HepG2 (cell line): ENCODE results near the gene SLIT3. TPM values are rescaled to one million over a fixed set of nuclear protein-coding genes. Genes with fewer than 3 reads are reported as not detected.

ENCODE experiments used
- DNMT3B ChIP-seq: conservative IDR thresholded peaks from 2 replicates; pipeline ENCODE4 v1.6.1; 2016; ENCODE audit warnings: missing biosample characterization, control low read depth
- DPF2 ChIP-seq: sonication (generic); formaldehyde crosslinking; IDR thresholded peaks from 2 replicates; pipeline ENCODE4 v1.4.0; 2020; ENCODE audit warnings: mild to moderate bottlenecking, low read depth, missing genetic modification reagents, borderline replicate concordance
- HOXA9 ChIP-seq: sonication (generic); formaldehyde crosslinking; IDR thresholded peaks from 2 replicates; pipeline ENCODE4 v1.8.1; 2022; ENCODE audit warnings: missing genetic modification reagents, mild to moderate bottlenecking, moderate library complexity, borderline replicate concordance
- MXD4 ChIP-seq: IDR thresholded peaks from 2 replicates; pipeline ENCODE4 v1.6.1; 2016; ENCODE audit warnings: mild to moderate bottlenecking, missing biosample characterization, missing genetic modification reagents
- MXI1 ChIP-seq: IDR thresholded peaks from 3 replicates; pipeline ENCODE4 v1.6.1; 2012; ENCODE audit warnings: low read depth, low read length, inconsistent platforms, borderline replicate concordance
- NFKB2 ChIP-seq: sonication (generic); formaldehyde crosslinking; IDR thresholded peaks from 2 replicates; pipeline ENCODE4 v1.4.0; 2020; ENCODE audit warnings: missing genetic modification reagents, borderline replicate concordance
- NFYB ChIP-seq: sonication (generic); formaldehyde crosslinking; IDR thresholded peaks from 2 replicates; pipeline ENCODE4 v1.4.0; 2020; ENCODE audit warnings: missing genetic modification reagents
- PAX8 ChIP-seq: sonication (generic); formaldehyde crosslinking; IDR thresholded peaks from 2 replicates; pipeline ENCODE4 v1.8.0; 2022; ENCODE audit warnings: mild to moderate bottlenecking, missing genetic modification reagents, borderline replicate concordance
- RBM39 ChIP-seq: fragments of 200-400 bp; formaldehyde crosslinking; IDR thresholded peaks from one replicate; pipeline ENCODE4 v1.6.1; 2018; ENCODE audit warnings: antibody characterized with exemption, mild to moderate bottlenecking, low read depth, low read length; ENCODE audit not compliant: poor library complexity, severe bottlenecking
- SMAD1 ChIP-seq: sonication (generic); formaldehyde crosslinking; IDR thresholded peaks from 2 replicates; pipeline ENCODE4 v1.4.0; 2020; ENCODE audit warnings: missing genetic modification reagents, low read depth, mild to moderate bottlenecking, borderline replicate concordance
- SOX6 ChIP-seq, 2 experiments: fragments of 450-650 bp in 1 of 2; sonication (generic) in 1 of 2; formaldehyde crosslinking in 1 of 2; IDR thresholded peaks; 2 replicates each; pipeline versions ENCODE4 v1.4.0 to v1.6.1; 2017 to 2020; ENCODE audit warnings: antibody characterized with exemption in 1 of 2, mild to moderate bottlenecking in 1 of 2, missing genetic modification reagents in 1 of 2
- TAF15 ChIP-seq: fragments of 200-400 bp; formaldehyde crosslinking; IDR thresholded peaks from one replicate; pipeline ENCODE4 v1.6.1; 2018; ENCODE audit warnings: mild to moderate bottlenecking, low read depth, low read length; ENCODE audit not compliant: poor library complexity, severe bottlenecking
- TOPORS ChIP-seq: sonication (generic); formaldehyde crosslinking; IDR thresholded peaks from 2 replicates; pipeline ENCODE4 v1.8.0; 2023; ENCODE audit warnings: mild to moderate bottlenecking, missing genetic modification reagents
- TP53 ChIP-seq: sonication (generic); formaldehyde crosslinking; conservative IDR thresholded peaks from 2 replicates; pipeline ENCODE4 v1.4.0; 2020; ENCODE audit warnings: missing genetic modification reagents
- ZNF337 ChIP-seq: sonication (generic); formaldehyde crosslinking; IDR thresholded peaks from 2 replicates; pipeline ENCODE4 v1.5.1; 2020; ENCODE audit warnings: missing genetic modification reagents, low read depth, mild to moderate bottlenecking, borderline replicate concordance
- ZNF354B ChIP-seq: sonication (generic); formaldehyde crosslinking; IDR thresholded peaks from 2 replicates; pipeline ENCODE4 v1.8.0; 2022; ENCODE audit warnings: mild to moderate bottlenecking, missing genetic modification reagents
- ZNF367 ChIP-seq: sonication (generic); formaldehyde crosslinking; IDR thresholded peaks from 2 replicates; pipeline ENCODE4 v1.4.0; 2020; ENCODE audit warnings: missing genetic modification reagents, borderline replicate concordance
- ZNF614 ChIP-seq: IDR thresholded peaks from 2 replicates; pipeline ENCODE4 v1.6.1; 2018; ENCODE audit warnings: missing biosample characterization, missing genetic modification reagents, inconsistent platforms, borderline replicate concordance
- ZNF891 ChIP-seq: sonication (generic); formaldehyde crosslinking; IDR thresholded peaks from 2 replicates; pipeline ENCODE4 v1.5.0; 2020; ENCODE audit warnings: mild to moderate bottlenecking, missing genetic modification reagents
- polyA plus RNA-seq, 8 experiments: library from polyadenylated mRNA; depleted of rRNA in 3 of 8; stranded (reverse) in 7 of 8; unstranded in 1 of 8; fragments of >200 nt; fragmentation: Illumina TruSeq in 4 of 8; extraction: Trizol in 4 of 8; gene quantifications; 2 replicates each; pipeline versions ENCODE4 v1.2.1 to v1.2.3, GENCODE V29; 2011 to 2016; ENCODE audit warnings: low read depth in 4 of 8, missing spikeins in 1 of 8, mixed read lengths in 1 of 8; ENCODE audit not compliant: insufficient read depth in 1 of 8
- total RNA-seq, 5 experiments: library from RNA; depleted of rRNA; stranded (reverse); fragments of >200 nt; fragmentation: Illumina TruSeq; extraction: Trizol; gene quantifications; 2 replicates each; pipeline ENCODE4 v1.2.3, GENCODE V29; 2016; ENCODE audit warnings: low read depth in 1 of 5
- TF ChIP-seq, protein P1 (sequence below): sonication (generic); formaldehyde crosslinking; IDR thresholded peaks from 2 replicates; pipeline ENCODE4 v1.4.0; 2020; ENCODE audit warnings: mild to moderate bottlenecking, missing genetic modification reagents, borderline replicate concordance
- TF ChIP-seq, protein P2 (sequence below): sonication (generic); formaldehyde crosslinking; IDR thresholded peaks from 2 replicates; pipeline ENCODE4 v1.5.0; 2020; ENCODE audit warnings: missing genetic modification reagents
- TF ChIP-seq, protein P3 (sequence below): sonication (generic); formaldehyde crosslinking; IDR thresholded peaks from 2 replicates; pipeline ENCODE4 v1.4.0; 2020; ENCODE audit warnings: missing genetic modification reagents

The SLIT3 gene
- total and polyA plus RNA-seq, 2 of the 13 experiments (the other 11 are each of a cell fraction or from before 2014, with no cell fraction given), result not detected

DNA sequence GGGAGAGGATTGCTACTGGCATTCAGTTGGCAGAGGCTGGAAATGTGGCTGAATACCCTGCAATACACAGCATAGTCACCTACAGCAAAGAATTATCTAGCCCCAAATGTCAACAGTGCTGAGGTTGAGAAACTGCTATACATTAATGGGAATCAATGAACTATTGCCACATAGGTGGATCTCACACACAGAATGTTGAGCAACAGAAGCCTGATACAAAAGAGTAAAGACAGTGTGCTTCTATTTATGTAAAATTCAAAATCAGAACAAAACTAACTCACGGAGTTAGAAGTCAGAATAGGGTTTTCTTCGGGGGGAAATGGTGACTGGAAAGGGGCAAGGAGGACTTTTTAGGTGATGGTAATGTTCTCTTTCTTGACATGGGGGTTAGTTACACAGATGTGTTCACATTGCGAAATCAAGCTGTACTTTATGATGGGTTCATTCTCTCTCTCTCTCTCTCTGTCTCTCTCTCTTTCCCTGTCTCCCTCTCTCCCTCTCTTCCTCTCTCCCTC is 676.0 kb downstream of the SLIT3 start (continued):
- TF ChIP-seq, protein P1, sequence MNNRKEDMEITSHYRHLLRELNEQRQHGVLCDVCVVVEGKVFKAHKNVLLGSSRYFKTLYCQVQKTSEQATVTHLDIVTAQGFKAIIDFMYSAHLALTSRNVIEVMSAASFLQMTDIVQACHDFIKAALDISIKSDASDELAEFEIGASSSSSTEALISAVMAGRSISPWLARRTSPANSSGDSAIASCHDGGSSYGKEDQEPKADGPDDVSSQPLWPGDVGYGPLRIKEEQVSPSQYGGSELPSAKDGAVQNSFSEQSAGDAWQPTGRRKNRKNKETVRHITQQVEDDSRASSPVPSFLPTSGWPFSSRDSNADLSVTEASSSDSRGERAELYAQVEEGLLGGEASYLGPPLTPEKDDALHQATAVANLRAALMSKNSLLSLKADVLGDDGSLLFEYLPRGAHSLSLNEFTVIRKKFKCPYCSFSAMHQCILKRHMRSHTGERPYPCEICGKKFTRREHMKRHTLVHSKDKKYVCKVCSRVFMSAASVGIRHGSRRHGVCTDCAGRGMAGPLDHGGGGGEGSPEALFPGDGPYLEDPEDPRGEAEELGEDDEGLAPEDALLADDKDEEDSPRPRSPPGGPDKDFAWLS (CRISPR knock-in tag), result 0 out of 2 replicates have a peak, but pooled peaks have one; percentile 61
- TF ChIP-seq DNMT3B (CRISPR knock-in tag) (no peak), HOXA9 (CRISPR knock-in tag) (no peak), TOPORS (no peak), ZNF614 (CRISPR knock-in tag) (no peak), DPF2 (CRISPR knock-in tag) (peak; percentile 98), NFYB (no peak), MXI1 (no peak), ZNF891 (CRISPR knock-in tag) (no peak), RBM39 (no peak), ZNF367 (no peak), TAF15 (no peak), SMAD1 (CRISPR knock-in tag) (no peak), SOX6 (IDR thresholded peaks at IDR 0.05) (no peak), SOX6 (CRISPR knock-in tag; IDR thresholded peaks at IDR 0.05) (peak; percentile 97), NFKB2 (CRISPR knock-in tag) (no peak), ZNF354B (CRISPR knock-in tag) (no peak), TP53 (CRISPR knock-in tag) (no peak), MXD4 (CRISPR knock-in tag) (no peak), PAX8 (no peak), ZNF337 (CRISPR knock-in tag) (no peak)
- TF ChIP-seq, protein P2, sequence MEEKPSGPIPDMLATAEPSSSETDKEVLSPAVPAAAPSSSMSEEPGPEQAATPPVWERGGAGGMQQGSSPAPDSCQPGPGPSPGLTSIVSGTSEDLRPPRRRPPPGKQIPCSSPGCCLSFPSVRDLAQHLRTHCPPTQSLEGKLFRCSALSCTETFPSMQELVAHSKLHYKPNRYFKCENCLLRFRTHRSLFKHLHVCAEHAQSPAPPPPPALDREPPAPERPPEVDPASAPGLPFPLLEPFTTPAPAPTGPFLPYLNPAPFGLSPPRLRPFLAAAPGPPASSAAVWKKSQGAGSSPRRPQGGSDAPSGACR (CRISPR knock-in tag), result peak; percentile 66; the same call in 1 of the 2 replicates
- TF ChIP-seq, protein P3, sequence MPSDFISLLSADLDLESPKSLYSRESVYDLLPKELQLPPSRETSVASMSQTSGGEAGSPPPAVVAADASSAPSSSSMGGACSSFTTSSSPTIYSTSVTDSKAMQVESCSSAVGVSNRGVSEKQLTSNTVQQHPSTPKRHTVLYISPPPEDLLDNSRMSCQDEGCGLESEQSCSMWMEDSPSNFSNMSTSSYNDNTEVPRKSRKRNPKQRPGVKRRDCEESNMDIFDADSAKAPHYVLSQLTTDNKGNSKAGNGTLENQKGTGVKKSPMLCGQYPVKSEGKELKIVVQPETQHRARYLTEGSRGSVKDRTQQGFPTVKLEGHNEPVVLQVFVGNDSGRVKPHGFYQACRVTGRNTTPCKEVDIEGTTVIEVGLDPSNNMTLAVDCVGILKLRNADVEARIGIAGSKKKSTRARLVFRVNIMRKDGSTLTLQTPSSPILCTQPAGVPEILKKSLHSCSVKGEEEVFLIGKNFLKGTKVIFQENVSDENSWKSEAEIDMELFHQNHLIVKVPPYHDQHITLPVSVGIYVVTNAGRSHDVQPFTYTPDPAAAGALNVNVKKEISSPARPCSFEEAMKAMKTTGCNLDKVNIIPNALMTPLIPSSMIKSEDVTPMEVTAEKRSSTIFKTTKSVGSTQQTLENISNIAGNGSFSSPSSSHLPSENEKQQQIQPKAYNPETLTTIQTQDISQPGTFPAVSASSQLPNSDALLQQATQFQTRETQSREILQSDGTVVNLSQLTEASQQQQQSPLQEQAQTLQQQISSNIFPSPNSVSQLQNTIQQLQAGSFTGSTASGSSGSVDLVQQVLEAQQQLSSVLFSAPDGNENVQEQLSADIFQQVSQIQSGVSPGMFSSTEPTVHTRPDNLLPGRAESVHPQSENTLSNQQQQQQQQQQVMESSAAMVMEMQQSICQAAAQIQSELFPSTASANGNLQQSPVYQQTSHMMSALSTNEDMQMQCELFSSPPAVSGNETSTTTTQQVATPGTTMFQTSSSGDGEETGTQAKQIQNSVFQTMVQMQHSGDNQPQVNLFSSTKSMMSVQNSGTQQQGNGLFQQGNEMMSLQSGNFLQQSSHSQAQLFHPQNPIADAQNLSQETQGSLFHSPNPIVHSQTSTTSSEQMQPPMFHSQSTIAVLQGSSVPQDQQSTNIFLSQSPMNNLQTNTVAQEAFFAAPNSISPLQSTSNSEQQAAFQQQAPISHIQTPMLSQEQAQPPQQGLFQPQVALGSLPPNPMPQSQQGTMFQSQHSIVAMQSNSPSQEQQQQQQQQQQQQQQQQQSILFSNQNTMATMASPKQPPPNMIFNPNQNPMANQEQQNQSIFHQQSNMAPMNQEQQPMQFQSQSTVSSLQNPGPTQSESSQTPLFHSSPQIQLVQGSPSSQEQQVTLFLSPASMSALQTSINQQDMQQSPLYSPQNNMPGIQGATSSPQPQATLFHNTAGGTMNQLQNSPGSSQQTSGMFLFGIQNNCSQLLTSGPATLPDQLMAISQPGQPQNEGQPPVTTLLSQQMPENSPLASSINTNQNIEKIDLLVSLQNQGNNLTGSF (CRISPR knock-in tag), result no peak
